SK-N-SH treated with all-trans-retinoic acid at 6 μM for 48 hours (cell line): ENCODE results near the gene RAP1GAP.
A peak's percentile ranks its signal among the peaks of the same experiment; 100 is the strongest.

Experiments
- ATAC-seq: fragments of 200-7000 bp; cut with Tn5 transposase; 3 replicates; pipeline ENCODE4 v1.9.1; 2020; ENCODE audit warnings: mild to moderate bottlenecking, moderate library complexity
- BACH2 ChIP-seq: fragments of 250-450 bp; sonication (Bioruptor Pico); IDR thresholded peaks from 2 replicates; pipeline ENCODE4 v1.9.0; 2021; ENCODE audit warnings: mild to moderate bottlenecking, borderline replicate concordance
- CREB5 ChIP-seq: fragments of 250-450 bp; sonication (Bioruptor Pico); IDR thresholded peaks from 2 replicates; pipeline ENCODE4 v1.5.1; 2020; ENCODE audit warnings: low read depth, mild to moderate bottlenecking, moderate library complexity
- CSDC2 ChIP-seq: fragments of 250-450 bp; sonication (Bioruptor Pico); IDR thresholded peaks from 2 replicates; pipeline ENCODE4 v1.5.0; 2020; ENCODE audit warnings: mild to moderate bottlenecking, moderate library complexity
- CSRNP3 ChIP-seq: fragments of 250-450 bp; sonication (Bioruptor Pico); IDR thresholded peaks from 2 replicates; pipeline ENCODE4 v1.5.1; 2021; ENCODE audit warnings: mild to moderate bottlenecking, moderate library complexity
- ESRRG ChIP-seq: fragments of 250-450 bp; sonication (Bioruptor Pico); IDR thresholded peaks from 2 replicates; pipeline ENCODE4 v1.6.1; 2021; ENCODE audit warnings: mild to moderate bottlenecking
- GLIS3 ChIP-seq: fragments of 250-450 bp; sonication (Bioruptor Pico); IDR thresholded peaks from 2 replicates; pipeline ENCODE4 v1.5.0; 2020; ENCODE audit warnings: mild to moderate bottlenecking, moderate library complexity
- ISL1 ChIP-seq: fragments of 250-450 bp; sonication (Bioruptor Pico); IDR thresholded peaks from 2 replicates; pipeline ENCODE4 v2.1.2; 2022; ENCODE audit warnings: mild to moderate bottlenecking, moderate library complexity
- OSR1 ChIP-seq: fragments of 250-450 bp; sonication (Bioruptor Pico); IDR thresholded peaks from 2 replicates; pipeline ENCODE4 v1.8.0; 2022; ENCODE audit warnings: moderate library complexity, mild to moderate bottlenecking, inconsistent platforms
- PATZ1 ChIP-seq: fragments of 250-450 bp; sonication (Bioruptor Pico); IDR thresholded peaks from 2 replicates; pipeline ENCODE4 v1.8.0; 2020; ENCODE audit warnings: mild to moderate bottlenecking, moderate library complexity, borderline replicate concordance
- PPARA ChIP-seq: fragments of 250-450 bp; sonication (Bioruptor Pico); IDR thresholded peaks from 2 replicates; pipeline ENCODE4 v1.5.0; 2020; ENCODE audit warnings: mild to moderate bottlenecking, borderline replicate concordance
- RARB ChIP-seq: fragments of 250-450 bp; sonication (Bioruptor Pico); IDR thresholded peaks from 2 replicates; pipeline ENCODE4 v1.8.0; 2021; ENCODE audit warnings: mild to moderate bottlenecking, moderate library complexity
- SNAI2 ChIP-seq: fragments of 250-450 bp; sonication (Bioruptor Pico); IDR thresholded peaks from 2 replicates; pipeline ENCODE4 v1.5.0; 2020; ENCODE audit warnings: mild to moderate bottlenecking, moderate library complexity
- TCF4 ChIP-seq: fragments of 250-450 bp; sonication (Bioruptor Pico); IDR thresholded peaks from 2 replicates; pipeline ENCODE4 v1.8.0; 2021; ENCODE audit warnings: mild to moderate bottlenecking, moderate library complexity, borderline replicate concordance
- TOX ChIP-seq: fragments of 250-450 bp; sonication (Bioruptor Pico); IDR thresholded peaks from 2 replicates; pipeline ENCODE4 v1.8.0; 2021; ENCODE audit warnings: mild to moderate bottlenecking, moderate library complexity, borderline replicate concordance
- ZC3H10 ChIP-seq: fragments of 250-450 bp; sonication (Bioruptor Pico); IDR thresholded peaks from 2 replicates; pipeline ENCODE4 v1.5.1; 2021; ENCODE audit warnings: mild to moderate bottlenecking, moderate library complexity
- ZFP3 ChIP-seq: fragments of 250-450 bp; sonication (Bioruptor Pico); IDR thresholded peaks from 2 replicates; pipeline ENCODE4 v1.5.0; 2020; ENCODE audit warnings: mild to moderate bottlenecking, moderate library complexity
- ZFP30 ChIP-seq: fragments of 450-650 bp; formaldehyde crosslinking; IDR thresholded peaks from 2 replicates; pipeline ENCODE4 v1.5.0; 2022; ENCODE audit warnings: mild to moderate bottlenecking, moderate library complexity
- ZNF565 ChIP-seq: fragments of 450-650 bp; formaldehyde crosslinking; conservative IDR thresholded peaks from 2 replicates; pipeline ENCODE4 v1.5.0; 2020; ENCODE audit warnings: low read depth, mild to moderate bottlenecking, moderate library complexity
- ZNF70 ChIP-seq: fragments of 450-650 bp; formaldehyde crosslinking; IDR thresholded peaks from 2 replicates; pipeline ENCODE4 v1.5.0; 2020; ENCODE audit warnings: mild to moderate bottlenecking, moderate library complexity
- ZNF8 ChIP-seq: fragments of 450-650 bp; formaldehyde crosslinking; IDR thresholded peaks from 2 replicates; pipeline ENCODE4 v1.5.0; 2020; ENCODE audit warnings: mild to moderate bottlenecking, moderate library complexity
- TF ChIP-seq, protein P1 (sequence below): fragments of 250-450 bp; sonication (Bioruptor Pico); IDR thresholded peaks from 2 replicates; pipeline ENCODE4 v1.8.0; 2021; ENCODE audit warnings: low read depth, mild to moderate bottlenecking, moderate library complexity, borderline replicate concordance

The RAP1GAP gene

GRCh38 chr1:21641076-21641475 lies 28.1 kb downstream of the RAP1GAP start:
- no peak for TF ChIP-seq ESRRG
- no peak for TF ChIP-seq PATZ1
- no peak for TF ChIP-seq TOX (CRISPR knock-in tag)
- TF ChIP-seq ZFP3 = no peak
- ATAC-seq = no peak

GRCh38 chr1:21640653-21641052 lies 28.5 kb downstream of the RAP1GAP start:
- ATAC-seq = no peak
- TF ChIP-seq OSR1 (no peak), TCF4 (no peak), CREB5 (CRISPR knock-in tag) (no peak)

DNA sequence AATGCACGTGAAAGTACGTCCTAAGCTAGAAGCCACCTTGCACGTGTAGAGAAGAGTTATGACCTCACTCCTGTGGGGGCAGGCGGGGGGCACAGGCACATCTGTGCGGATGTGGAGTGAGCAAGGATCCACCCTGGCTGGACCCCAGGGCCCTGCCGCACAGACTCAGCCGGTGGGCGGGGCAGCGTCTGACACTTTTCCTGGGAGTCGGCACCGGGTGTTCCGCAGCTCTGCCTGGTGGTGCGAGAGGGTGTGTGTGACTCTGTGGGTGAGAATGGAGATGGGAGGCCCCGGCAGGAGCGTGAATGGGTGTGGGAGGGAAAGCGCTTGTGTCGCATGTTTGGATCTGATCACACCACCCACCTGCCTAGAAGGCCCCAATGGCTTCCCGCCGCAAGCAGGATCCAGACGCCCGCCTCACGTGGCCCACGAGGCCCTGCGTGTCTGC lies 29.5 kb downstream of the RAP1GAP start:
- ATAC-seq = no peak

GRCh38 chr1:21638531-21639341 lies 30.4 kb downstream of the RAP1GAP start:
- ATAC-seq = peak; percentile 34
- TF ChIP-seq PATZ1 (no peak), TOX (CRISPR knock-in tag) (no peak), ESRRG (no peak), ZNF8 (CRISPR knock-in tag) (no peak), PPARA (no peak), TCF4 (no peak), GLIS3 (CRISPR knock-in tag) (no peak), ZNF565 (no peak), BACH2 (CRISPR knock-in tag) (no peak), ZC3H10 (CRISPR knock-in tag) (no peak), ZFP30 (CRISPR knock-in tag) (no peak), ISL1 (no peak), RARB (no peak)

More for the DNA sequence above, 29.5 kb downstream of the RAP1GAP start:
- TF ChIP-seq ZNF8 (CRISPR knock-in tag) (no peak), ISL1 (no peak), CSDC2 (CRISPR knock-in tag) (no peak), TCF4 (no peak), GLIS3 (CRISPR knock-in tag) (no peak), ESRRG (no peak), BACH2 (CRISPR knock-in tag) (no peak), OSR1 (no peak), ZNF70 (CRISPR knock-in tag) (no peak), ZC3H10 (CRISPR knock-in tag) (no peak), PATZ1 (no peak), SNAI2 (CRISPR knock-in tag) (no peak), CSRNP3 (CRISPR knock-in tag) (no peak), ZNF565 (no peak), TOX (CRISPR knock-in tag) (no peak), PPARA (no peak)
- TF ChIP-seq, protein P1, sequence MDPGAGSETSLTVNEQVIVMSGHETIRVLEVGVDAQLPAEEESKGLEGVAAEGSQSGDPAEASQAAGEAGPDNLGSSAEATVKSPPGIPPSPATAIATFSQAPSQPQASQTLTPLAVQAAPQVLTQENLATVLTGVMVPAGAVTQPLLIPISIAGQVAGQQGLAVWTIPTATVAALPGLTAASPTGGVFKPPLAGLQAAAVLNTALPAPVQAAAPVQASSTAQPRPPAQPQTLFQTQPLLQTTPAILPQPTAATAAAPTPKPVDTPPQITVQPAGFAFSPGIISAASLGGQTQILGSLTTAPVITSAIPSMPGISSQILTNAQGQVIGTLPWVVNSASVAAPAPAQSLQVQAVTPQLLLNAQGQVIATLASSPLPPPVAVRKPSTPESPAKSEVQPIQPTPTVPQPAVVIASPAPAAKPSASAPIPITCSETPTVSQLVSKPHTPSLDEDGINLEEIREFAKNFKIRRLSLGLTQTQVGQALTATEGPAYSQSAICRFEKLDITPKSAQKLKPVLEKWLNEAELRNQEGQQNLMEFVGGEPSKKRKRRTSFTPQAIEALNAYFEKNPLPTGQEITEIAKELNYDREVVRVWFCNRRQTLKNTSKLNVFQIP (CRISPR knock-in tag) = no peak
